HFFc6 (cell line): Measurements from ENCODE around the gene ZNF879. TPM values are rescaled to one million over a fixed set of nuclear protein-coding genes. Genes with fewer than 3 reads are reported as not detected.

ENCODE experiments used
- DNase-seq: peaks from one replicate; pipeline ENCODE4 v3.0.0-alpha.2; 2018
- H3K27ac Mint-ChIP-seq: 2 replicates; pipeline ENCODE4 v1.8.0; 2020; ENCODE audit warnings: mild to moderate bottlenecking, mixed read lengths
- H3K27me3 Mint-ChIP-seq: 2 replicates; pipeline ENCODE4 v1.8.0; 2021; ENCODE audit warnings: mild to moderate bottlenecking, moderate library complexity, mixed read lengths; ENCODE audit not compliant: insufficient read depth
- H3K36me3 Mint-ChIP-seq: 2 replicates; pipeline ENCODE4 v1.8.0; 2021; ENCODE audit warnings: low read depth, mixed read lengths
- H3K4me1 Mint-ChIP-seq: 2 replicates; pipeline ENCODE4 v1.8.0; 2020; ENCODE audit warnings: low read depth, mixed read lengths
- H3K4me3 Mint-ChIP-seq: 2 replicates; pipeline ENCODE4 v1.8.0; 2020; ENCODE audit warnings: mild to moderate bottlenecking, moderate library complexity, mixed read lengths
- H3K9me3 Mint-ChIP-seq: 2 replicates; pipeline ENCODE4 v1.8.0; 2020; ENCODE audit warnings: mild to moderate bottlenecking, mixed read lengths
- long read RNA-seq: library from polyadenylated mRNA; unstranded; transcript quantifications from one replicate; pipeline ENCODE4 v2.0.0, GENCODE V29; 2019
- total RNA-seq, 6 experiments: library from RNA; stranded (reverse); fragmentation: NEBNext Ultra II Directional; extraction: Animal tissue kit (Norgen Biotek cat#: 25700); gene quantifications; 2 replicates in 1 of 6; 3 replicates in 5 of 6; pipeline ENCODE4 v1.2.3, GENCODE V29; 2021
- TF ChIP-seq, protein P1 (sequence below): fragments of 200-600 bp; sonication (generic); IDR thresholded peaks from 2 replicates; pipeline ENCODE4 v1.5.0; 2021; ENCODE audit warnings: antibody characterized with exemption, mild to moderate bottlenecking

The ZNF879 gene
- 1 to 10 TPM; 2.5 to 4.3 (median 2.9) TPM for total RNA-seq
- long read RNA-seq, partial matches to known transcripts: 0 of 3 reads
- long read RNA-seq, other reads (novel, unspliced or antisense): 1 of 3 reads

DNA sequence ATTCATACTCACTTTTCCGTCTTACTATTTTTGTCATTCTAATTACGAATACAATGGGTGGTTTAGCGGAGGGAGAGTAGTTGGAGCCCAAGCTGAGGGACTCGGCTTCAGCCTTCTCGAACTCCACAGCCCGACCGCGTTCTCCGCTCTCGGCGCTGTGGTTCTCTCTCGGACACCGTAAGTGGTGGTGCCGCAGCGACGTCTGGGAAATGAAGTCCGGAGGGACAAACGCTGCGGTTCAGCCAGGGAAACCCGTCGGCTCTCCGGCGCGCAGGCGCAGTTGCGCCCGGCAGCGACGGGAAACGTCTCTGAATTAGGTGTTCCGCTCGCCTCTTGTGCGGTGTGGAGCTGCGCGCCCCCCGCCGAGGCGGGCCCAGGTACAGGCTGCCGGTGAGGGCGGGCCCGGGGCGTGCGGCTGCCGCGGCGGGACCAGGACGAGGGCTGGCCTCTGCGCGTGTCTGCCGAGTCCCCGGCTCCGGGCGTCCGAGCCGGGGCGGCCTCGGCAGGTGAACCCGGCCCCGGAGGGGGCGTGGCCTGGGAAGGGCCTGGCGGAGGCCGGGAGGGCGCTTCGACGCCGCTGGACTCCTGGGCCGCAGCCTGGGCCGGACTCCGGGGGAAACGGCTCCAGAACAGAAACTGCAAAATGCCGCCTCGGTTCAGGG is at the start of gene ZNF879:
Gene ZNF879, plus strand, starts transcription at position 277 of the 662 bp plus-strand sequence. CDS start 1,201 bp downstream, outside the sequence.
- H3K4me3 Mint-ChIP-seq: peak within 1 kb of the TSS; percentile 89
- peaks cover 14% of the 10 kb centered on the region for H3K4me1 Mint-ChIP-seq
- peak; percentile 94 for DNase-seq
- peaks cover 30% of the 10 kb centered on the region for H3K36me3 Mint-ChIP-seq
- peak within 1 kb of the TSS; percentile 74 for H3K27ac Mint-ChIP-seq
- no peaks in the 10 kb centered on the region; the same call in 1 of the 2 replicates for H3K27me3 Mint-ChIP-seq
- TF ChIP-seq, protein P1, sequence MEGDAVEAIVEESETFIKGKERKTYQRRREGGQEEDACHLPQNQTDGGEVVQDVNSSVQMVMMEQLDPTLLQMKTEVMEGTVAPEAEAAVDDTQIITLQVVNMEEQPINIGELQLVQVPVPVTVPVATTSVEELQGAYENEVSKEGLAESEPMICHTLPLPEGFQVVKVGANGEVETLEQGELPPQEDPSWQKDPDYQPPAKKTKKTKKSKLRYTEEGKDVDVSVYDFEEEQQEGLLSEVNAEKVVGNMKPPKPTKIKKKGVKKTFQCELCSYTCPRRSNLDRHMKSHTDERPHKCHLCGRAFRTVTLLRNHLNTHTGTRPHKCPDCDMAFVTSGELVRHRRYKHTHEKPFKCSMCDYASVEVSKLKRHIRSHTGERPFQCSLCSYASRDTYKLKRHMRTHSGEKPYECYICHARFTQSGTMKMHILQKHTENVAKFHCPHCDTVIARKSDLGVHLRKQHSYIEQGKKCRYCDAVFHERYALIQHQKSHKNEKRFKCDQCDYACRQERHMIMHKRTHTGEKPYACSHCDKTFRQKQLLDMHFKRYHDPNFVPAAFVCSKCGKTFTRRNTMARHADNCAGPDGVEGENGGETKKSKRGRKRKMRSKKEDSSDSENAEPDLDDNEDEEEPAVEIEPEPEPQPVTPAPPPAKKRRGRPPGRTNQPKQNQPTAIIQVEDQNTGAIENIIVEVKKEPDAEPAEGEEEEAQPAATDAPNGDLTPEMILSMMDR: no peak
- H3K9me3 Mint-ChIP-seq: peaks cover 25% of the 10 kb centered on the region

DNA sequence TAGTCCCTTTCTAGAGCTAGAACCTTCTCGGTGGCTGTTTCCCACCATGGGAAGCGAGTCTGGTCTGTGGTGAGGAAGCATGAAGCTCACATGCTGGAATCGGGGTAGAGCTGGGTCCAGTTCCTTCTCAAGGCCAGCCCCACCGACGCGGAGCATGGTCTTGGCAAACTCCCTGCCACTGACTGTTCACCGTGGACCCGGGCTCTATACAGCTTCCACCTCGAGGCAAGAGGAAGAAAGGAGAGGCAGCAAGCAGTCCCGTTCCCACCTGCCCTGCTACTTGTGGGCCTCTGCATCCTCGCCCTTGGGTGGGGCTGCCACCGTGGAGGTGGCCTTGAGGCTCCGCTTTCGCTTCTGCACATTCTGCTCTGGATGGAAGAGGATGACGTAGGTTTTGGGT is 42.2 kb upstream of the ZNF879 start:
- TF ChIP-seq, protein P1: no peak
- peaks cover 15% of the 10 kb centered on the region; the same call in 1 of the 2 replicates for H3K36me3 Mint-ChIP-seq
- no peaks in the 10 kb centered on the region; the same call in 1 of the 2 replicates for H3K27me3 Mint-ChIP-seq
- no peak for DNase-seq
- no peaks in the 10 kb centered on the region for H3K4me1 Mint-ChIP-seq
- H3K9me3 Mint-ChIP-seq: peaks cover 87% of the 10 kb centered on the region
- no peak overlapping the region for H3K4me3 Mint-ChIP-seq
- no peak overlapping the region for H3K27ac Mint-ChIP-seq

DNA sequence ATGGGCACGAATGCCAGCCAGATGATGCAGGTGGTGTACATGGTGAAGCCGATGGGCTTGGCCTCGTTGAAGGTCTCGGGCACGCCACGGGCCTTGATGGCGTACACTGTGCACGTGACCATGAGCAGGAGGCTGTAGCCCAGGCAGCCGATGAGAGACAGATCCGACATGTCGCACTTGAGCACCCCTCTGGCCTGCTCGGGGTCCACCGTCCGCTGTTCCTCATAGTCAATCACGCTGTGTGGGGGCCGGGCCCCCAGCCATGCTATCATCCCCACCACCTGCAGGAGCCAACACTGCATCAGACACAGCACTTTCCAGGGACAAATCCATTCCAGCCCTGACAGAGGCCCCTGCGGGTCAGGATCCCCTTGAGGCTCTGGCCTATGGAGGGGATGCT is 40.7 kb upstream of the ZNF879 start:
- Mint-ChIP-seq H3K4me3 (no peak overlapping the region), H3K9me3 (peaks cover 83% of the 10 kb centered on the region), H3K27ac (no peak overlapping the region), H3K36me3 (peaks cover 13% of the 10 kb centered on the region; the same call in 1 of the 2 replicates), H3K4me1 (no peaks in the 10 kb centered on the region), H3K27me3 (no peaks in the 10 kb centered on the region; the same call in 1 of the 2 replicates)
- DNase-seq: no peak
- TF ChIP-seq, protein P1: no peak

DNA sequence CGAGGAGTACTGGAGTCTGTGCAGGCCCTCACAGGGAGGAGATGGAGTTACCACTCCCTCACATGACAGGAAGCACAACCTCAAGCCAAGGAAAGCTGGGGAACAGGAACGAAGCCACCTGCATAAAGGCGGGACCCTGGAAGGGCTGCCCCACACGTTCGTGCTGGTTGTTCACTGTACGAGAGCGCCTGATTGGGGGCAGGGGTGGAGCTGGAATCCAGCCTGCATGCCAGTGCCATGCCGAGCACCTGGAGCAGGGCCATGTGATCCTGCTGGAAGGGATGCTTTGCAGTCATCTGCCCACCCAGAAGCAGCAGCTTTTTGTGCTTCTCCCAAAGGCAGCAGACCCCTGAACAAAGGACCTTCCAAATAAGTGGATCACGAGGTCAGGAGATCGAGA is 39.9 kb upstream of the ZNF879 start:
- H3K4me1 Mint-ChIP-seq: no peaks in the 10 kb centered on the region
- H3K27me3 Mint-ChIP-seq: peaks cover 2% of the 10 kb centered on the region
- TF ChIP-seq, protein P1: no peak
- DNase-seq: no peak
- peaks cover 13% of the 10 kb centered on the region; the same call in 1 of the 2 replicates for H3K36me3 Mint-ChIP-seq
- no peak overlapping the region for H3K4me3 Mint-ChIP-seq
- H3K9me3 Mint-ChIP-seq: peaks cover 83% of the 10 kb centered on the region
- no peak overlapping the region for H3K27ac Mint-ChIP-seq

DNA sequence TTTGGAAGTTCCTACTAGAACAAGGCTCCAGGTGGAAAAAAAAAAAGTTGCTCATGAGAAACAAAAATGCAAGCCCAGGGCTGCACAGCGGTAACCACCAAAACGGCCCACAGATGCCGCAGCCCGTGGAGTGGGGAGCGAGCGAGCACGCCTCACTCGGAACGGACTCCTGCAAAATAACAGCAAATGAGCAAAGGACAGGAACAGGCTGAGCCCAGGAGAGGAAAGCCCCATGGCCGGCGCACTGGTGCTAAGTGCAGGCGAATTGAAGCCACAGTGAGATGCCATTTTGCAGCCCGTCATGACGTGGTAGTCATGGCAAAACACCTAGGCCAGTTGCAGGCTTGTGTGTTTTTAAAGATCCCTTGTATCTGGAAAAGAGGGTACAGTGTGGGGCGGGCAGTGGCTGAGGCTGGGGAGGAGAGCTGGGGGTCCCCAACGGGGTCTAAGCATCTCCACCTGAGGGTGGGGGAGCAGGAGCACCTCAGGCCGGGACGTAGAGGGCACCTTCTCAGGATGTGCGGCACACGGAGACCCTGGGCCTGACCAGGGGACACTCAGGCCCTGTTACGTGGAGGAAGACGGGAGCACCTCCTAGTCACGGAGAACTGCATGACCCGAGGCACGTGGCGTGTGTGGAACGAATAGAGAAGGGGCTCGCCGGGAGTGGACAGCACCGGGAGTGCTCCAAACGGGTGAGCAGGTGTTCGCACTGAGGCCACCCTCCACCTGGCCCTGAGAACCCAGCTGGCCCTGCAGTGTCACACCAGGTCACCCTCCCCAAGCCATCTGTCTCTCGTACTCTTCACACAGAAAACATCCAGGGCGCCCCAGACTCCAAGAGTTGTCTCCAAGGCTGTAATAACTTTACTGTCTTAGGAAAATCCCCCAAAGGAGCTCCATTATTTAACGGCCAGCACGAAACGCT is 39.2 kb upstream of the ZNF879 start:
- Mint-ChIP-seq H3K4me1 (no peaks in the 10 kb centered on the region), H3K27me3 (peaks cover 2% of the 10 kb centered on the region), H3K9me3 (peaks cover 77% of the 10 kb centered on the region), H3K36me3 (0 out of 2 replicates have a peak, but pooled peaks cover 13% of the 10 kb centered on the region), H3K4me3 (no peak overlapping the region), H3K27ac (no peak overlapping the region)
- DNase-seq: no peak
- TF ChIP-seq, protein P1: no peak
